Psoas muscle (tissue), 8 donors: ENCODE data around the gene NADK2. TPM values are rescaled to one million over a fixed set of nuclear protein-coding genes. Genes with fewer than 3 reads are reported as not detected.

Source experiments
- ATAC-seq, 4 donors: fragments of 200-7000 bp; cut with Tn5 transposase; one replicate each; pipeline ENCODE4 v1.9.1; 2020; ENCODE audit warnings: moderate library complexity in 3 of 4, mild to moderate bottlenecking in 2 of 4
- DNase-seq, 2 donors: peaks; one replicate each; pipeline ENCODE4 v3.0.0-alpha.2; 2020
- H3K27ac ChIP-seq: fragments of 200-600 bp; one replicate; pipeline ENCODE4 v1.8.0; 2022
- H3K27me3 ChIP-seq, 3 donors: fragments of 200-600 bp in 1 of 3; one replicate each; pipeline versions ENCODE4 v1.6.1 to v1.8.0; 2013 to 2022; ENCODE audit warnings: low read length in 2 of 3, mild to moderate bottlenecking in 2 of 3, moderate library complexity in 1 of 3; ENCODE audit not compliant: insufficient read depth in 3 of 3
- H3K36me3 ChIP-seq, 2 donors: fragments of 200-600 bp in 1 of 2; one replicate each; pipeline versions ENCODE4 v1.6.1 to v1.8.0; 2013 to 2022; ENCODE audit warnings: low read depth in 1 of 2, mild to moderate bottlenecking in 1 of 2, moderate library complexity in 1 of 2; ENCODE audit not compliant: insufficient read depth in 1 of 2
- H3K4me1 ChIP-seq: fragments of 200-600 bp; one replicate; pipeline ENCODE4 v1.8.0; 2022
- H3K4me3 ChIP-seq: fragments of 200-600 bp; one replicate; pipeline ENCODE4 v1.8.0; 2022; ENCODE audit warnings: mild to moderate bottlenecking
- H3K9me3 ChIP-seq: fragments of 200-600 bp; one replicate; pipeline ENCODE4 v1.8.0; 2022
- CTCF ChIP-seq: fragments of 200-600 bp; IDR thresholded peaks from one replicate; pipeline ENCODE4 v1.8.0; 2022; ENCODE audit warnings: antibody characterized with exemption
- WGBS, 3 donors: extraction: QIAGEN DNeasy Blood & Tissue Kit; methylation state at CpG; one replicate each; pipeline versions ENCODE4 v1.1.6 to v1.1.7; 2013; 5-methylcytosine and 5-hydroxymethylcytosine counted together
- intact Hi-C, 2 donors: fragments of 100-400 bp; cut with DNase I; formaldehyde crosslinking; loops; one replicate each; pipeline versions ENCODE4 v1.11.0 to v1.14.2; 2022
- polyA plus RNA-seq, 3 donors: library from polyadenylated mRNA; stranded (reverse); fragments of 200-250 nt; gene quantifications; one replicate each; pipeline ENCODE4 v1.2.3, GENCODE V29; 2013
- total RNA-seq, 4 donors: library from RNA; stranded (reverse); fragmentation: NEBNext Ultra II Directional in 2 of 4; extraction: Animal tissue kit (Norgen Biotek cat#: 25700) in 2 of 4; gene quantifications; one replicate each; pipeline versions ENCODE4 v1.2.1 to v1.2.4, GENCODE V29; 2021 to 2023
- donor health status: healthy with polysubstance abuse.
- donor health status: DM: no; HTN: no; CAD: no; lungs with moderate emphysema.
- donor health status: Bipolar disorder and iron deficiency.
- donor health status: healthy.
- donor health status: DM: yes; HTN: yes; CAD: no.
- donor health status: DM: no; HTN: no; CAD: no.
- donor health status: DM: no; HTN: no; CAD: no.
- donor health status: DM: yes; HTN: yes; CAD: no.

The NADK2 gene
- total and polyA plus RNA-seq, 7 donors: 13.4 to 46.6 (median 31.7) TPM

- no peak for DNase-seq
- intact Hi-C loops: no loop called here
- 96 to 97% (median 97%) methylated on average over 3 of the region's 3 CpGs for WGBS, 3 donors
- peaks cover 0 to 95% of the 10 kb centered on the region in 2 donors for H3K36me3 ChIP-seq
- no peaks in the 10 kb centered on the region for H3K27me3 ChIP-seq
- H3K9me3 ChIP-seq: no peaks in the 10 kb centered on the region
- H3K4me3 ChIP-seq: no peak overlapping the region
- TF ChIP-seq CTCF: no peak
- ATAC-seq: no peak
- H3K4me1 ChIP-seq: no peaks in the 10 kb centered on the region
- H3K27ac ChIP-seq: no peak overlapping the region
These were observed 32.1 kb downstream of the NADK2 start for GRCh38 chr5:36209664-36210063.

GRCh38 chr5:36208786-36209185, 32.9 kb downstream of the NADK2 start:
- peaks cover 0 to 91% of the 10 kb centered on the region in 2 donors for H3K36me3 ChIP-seq
- no peak for DNase-seq

GRCh38 chr5:36206913-36207312, 34.8 kb downstream of the NADK2 start:
- ATAC-seq (no peak), DNase-seq (no peak)
- intact Hi-C loops: no loop called here
- TF ChIP-seq CTCF: no peak
- no peak overlapping the region for H3K4me3 ChIP-seq
- H3K27me3 ChIP-seq: no peaks in the 10 kb centered on the region
- H3K9me3 ChIP-seq: no peaks in the 10 kb centered on the region
- H3K4me1 ChIP-seq: no peaks in the 10 kb centered on the region
- H3K27ac ChIP-seq: no peak overlapping the region
- H3K36me3 ChIP-seq: peaks cover 0 to 91% of the 10 kb centered on the region in 2 donors

More at GRCh38 chr5:36208786-36209185, 32.9 kb downstream of the NADK2 start:
- Histone ChIP-seq H3K27ac (no peak overlapping the region), H3K9me3 (no peaks in the 10 kb centered on the region), H3K27me3 (no peaks in the 10 kb centered on the region), H3K4me1 (no peaks in the 10 kb centered on the region), H3K4me3 (no peak overlapping the region)
- TF ChIP-seq CTCF: no peak
- ATAC-seq: no peak
- intact Hi-C loops: no loop called here
- 95 to 99% (median 97%) methylated on average over 2 of the region's 2 CpGs for WGBS, 3 donors

GRCh38 chr5:36205329-36205728, 36.4 kb downstream of the NADK2 start:
- Histone ChIP-seq H3K4me3 (no peak overlapping the region), H3K27me3 (no peaks in the 10 kb centered on the region), H3K9me3 (no peaks in the 10 kb centered on the region), H3K36me3 (peaks cover 0 to 91% of the 10 kb centered on the region in 2 donors), H3K27ac (no peak overlapping the region), H3K4me1 (no peaks in the 10 kb centered on the region)
- DNase-seq (no peak), ATAC-seq (no peak)
- intact Hi-C loops: no loop called here
- TF ChIP-seq CTCF: no peak
- 83 to 92% (median 86%) methylated on average over 2 of the region's 2 CpGs for WGBS, 3 donors

- H3K9me3 ChIP-seq: no peaks in the 10 kb centered on the region
- ATAC-seq: peak; percentile 28 to 64 (median 48)
- no peak overlapping the region for H3K4me3 ChIP-seq
- DNase-seq: no peak
- H3K36me3 ChIP-seq: peaks cover 0 to 92% of the 10 kb centered on the region in 2 donors
- H3K27ac ChIP-seq: no peak overlapping the region
- no peak for TF ChIP-seq CTCF
- WGBS, 3 donors: 41 to 61% (median 45%) methylated on average over 3 of the region's 3 CpGs
- no peaks in the 10 kb centered on the region for H3K27me3 ChIP-seq
- intact Hi-C loops: no loop called here
- no peaks in the 10 kb centered on the region for H3K4me1 ChIP-seq
These were observed 39.2 kb downstream of the NADK2 start for GRCh38 chr5:36202521-36202961.
